Activated naive CD4-positive, alpha-beta T cell (primary cell): ENCODE results near the gene CDADC1.
"Not testable (repeated sequence)": the region's sequence is repeated elsewhere in the genome, so short reads cannot be mapped to it uniquely, and the experiment has no call there.

Source experiments
- DNase-seq, 4 experiments: peaks; one replicate each; lab custom pipeline; 2025; lab: John Stamatoyannopoulos, UW

The CDADC1 gene

DNA sequence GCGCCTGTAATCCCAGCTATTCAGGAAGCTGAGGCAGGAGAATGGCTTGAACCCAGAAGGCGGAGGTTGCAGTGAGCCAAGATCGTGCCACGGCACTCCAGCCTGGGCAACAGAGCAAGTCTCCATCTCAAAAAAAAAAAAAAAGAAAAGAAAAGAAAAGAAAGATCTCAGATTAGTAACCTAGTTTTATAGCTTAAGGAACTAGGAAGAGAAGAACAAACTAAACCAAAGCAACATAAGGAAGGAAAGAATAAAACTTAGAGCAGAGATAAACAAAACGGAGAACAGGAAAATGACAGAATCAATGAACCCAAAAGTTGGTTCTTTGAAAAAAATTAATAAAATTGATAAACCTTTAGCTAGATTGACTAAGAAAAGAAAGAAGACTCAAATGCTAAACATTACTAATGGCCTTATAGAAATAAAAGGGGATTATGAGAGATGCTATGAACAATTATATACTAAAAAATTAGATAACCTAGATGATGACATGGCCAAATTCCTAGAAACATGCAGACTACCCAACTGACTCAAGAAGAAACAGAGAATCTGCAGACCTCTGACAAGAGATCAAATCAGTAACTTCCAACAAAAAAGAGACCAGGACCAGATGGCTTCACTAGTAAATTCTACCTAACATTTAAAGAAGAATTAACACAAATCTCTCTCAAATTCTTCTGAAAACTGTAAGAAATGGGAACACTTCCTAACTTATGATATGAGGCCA, 68.2 kb downstream of the CDADC1 start:
- DNase-seq, result no peak

DNA sequence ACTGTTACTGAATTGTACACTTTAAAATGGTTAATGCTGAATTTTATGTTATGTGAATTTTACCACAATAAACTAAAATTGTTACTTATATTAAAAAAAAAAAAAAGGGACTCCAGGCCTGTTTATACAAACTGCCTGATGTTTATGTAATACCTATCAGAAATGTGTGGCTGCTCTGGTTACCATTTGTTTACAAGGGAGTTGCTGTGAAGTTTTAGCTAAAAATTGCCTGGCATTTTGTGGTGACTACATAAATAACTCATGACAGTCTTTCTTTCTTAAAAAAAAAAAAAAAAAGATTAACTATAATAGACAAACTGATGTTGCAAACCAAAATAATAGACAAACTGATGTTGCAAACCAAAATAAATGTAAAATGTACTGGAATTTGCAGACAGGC, 71.8 kb downstream of the CDADC1 start:
- DNase-seq, result no peak

DNA sequence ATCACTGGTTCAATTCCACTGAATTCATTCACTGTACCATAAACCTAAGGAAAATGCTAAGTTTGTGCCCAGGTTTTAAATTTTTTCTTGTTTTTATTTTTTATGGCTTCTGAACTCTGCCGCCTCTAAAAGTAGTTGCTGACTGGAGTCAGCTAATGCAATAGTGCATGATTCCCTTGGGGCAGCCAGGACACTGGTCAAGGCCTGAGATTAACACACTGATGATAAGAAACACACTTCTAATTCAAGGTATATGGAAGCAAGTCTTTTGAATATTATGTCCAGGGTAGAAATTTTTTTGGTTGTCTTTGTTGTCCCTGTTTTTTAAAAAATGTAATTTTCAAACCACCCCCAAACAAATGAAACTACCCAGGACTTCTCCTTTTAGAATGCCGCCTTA, 72.2 kb downstream of the CDADC1 start:
- no peak for DNase-seq

DNA sequence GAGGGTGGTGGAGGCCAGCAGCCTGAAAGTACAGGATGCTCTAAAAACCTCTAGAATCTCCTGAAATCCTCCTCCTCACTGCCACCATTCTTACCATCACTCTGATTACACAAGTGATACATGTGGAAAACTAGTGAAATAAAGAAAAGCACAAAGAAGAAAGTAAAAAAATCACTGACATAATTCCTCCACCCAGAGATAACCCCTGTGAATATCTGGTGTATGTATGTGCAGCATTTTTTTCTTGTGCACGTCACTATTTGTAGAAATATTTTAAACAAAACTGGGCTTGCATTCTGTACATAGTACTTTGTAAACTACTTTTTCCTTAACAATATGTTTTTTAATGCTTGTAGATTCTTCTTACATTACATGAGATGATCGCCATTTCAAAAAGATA, 73.2 kb downstream of the CDADC1 start:
- no peak for DNase-seq

DNA sequence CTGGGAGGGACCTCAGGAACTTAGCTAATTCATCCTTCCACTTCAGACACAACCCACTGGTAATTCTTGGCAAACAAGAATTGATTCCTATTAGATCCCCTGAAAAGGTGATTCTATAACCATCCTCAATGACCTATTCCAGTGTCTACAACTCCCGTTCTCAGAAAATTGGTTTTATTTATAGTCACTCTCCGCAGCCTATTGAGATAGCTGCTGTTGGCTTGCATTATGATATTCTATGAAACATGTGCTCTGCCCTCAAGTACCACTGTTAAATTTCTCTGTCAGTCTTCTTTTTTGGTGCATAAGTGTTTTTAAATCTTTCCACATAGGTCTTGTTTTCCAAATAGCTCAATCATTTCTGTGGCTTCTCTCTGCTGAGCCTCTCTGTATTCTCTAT, 75.0 kb downstream of the CDADC1 start:
- DNase-seq, result no peak

DNA sequence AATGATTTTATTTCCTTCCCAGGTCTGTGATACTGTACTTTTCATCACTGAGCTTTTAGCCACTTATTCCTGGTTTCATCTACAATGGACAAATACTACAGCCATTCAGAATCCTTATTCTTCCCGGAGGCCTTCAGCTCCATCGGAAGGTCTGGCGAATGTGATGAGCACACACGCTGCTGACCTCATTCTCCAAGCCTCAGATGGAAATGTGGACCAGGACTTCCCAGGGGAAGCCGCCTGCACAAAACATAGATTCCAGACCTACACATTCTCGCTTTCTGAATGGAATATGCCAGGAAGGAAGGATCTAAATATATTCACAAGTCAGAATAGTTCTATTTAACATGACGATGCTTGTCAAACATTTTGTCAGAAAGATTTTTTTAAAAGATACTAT, 75.6 kb downstream of the CDADC1 start:
- no peak for DNase-seq

DNA sequence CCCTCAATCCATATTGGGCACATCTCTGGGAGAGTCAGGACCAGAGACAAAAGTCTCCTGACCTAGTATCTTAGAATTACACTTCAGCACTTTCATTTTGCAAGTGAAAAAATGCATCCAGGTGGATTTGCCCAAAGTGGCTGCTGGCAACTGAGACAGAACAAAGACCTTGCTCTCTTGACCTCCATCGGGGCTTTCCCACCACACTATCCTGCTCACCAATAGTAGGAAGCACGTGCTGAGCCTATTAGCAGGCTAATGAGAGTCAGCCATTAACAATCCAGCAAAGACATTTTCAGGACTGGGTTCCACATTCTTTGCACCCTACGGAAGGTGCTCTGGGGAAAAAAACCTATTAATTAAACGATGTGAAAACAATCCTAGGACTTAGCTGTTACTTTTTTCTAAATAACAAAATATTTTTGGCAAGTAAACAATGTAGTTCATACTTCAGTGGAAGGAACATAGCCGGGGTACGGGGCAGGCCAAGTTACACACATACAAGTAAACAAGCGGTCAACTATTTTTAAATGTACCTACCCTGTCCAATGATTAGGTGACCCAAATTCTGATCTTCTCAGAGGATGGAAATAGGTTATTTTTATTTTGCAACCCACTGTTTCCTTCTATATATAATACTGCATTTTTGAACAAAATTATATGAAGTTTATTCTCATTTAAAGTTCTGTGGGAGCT, 78.6 kb downstream of the CDADC1 start:
- DNase-seq, result no peak

DNA sequence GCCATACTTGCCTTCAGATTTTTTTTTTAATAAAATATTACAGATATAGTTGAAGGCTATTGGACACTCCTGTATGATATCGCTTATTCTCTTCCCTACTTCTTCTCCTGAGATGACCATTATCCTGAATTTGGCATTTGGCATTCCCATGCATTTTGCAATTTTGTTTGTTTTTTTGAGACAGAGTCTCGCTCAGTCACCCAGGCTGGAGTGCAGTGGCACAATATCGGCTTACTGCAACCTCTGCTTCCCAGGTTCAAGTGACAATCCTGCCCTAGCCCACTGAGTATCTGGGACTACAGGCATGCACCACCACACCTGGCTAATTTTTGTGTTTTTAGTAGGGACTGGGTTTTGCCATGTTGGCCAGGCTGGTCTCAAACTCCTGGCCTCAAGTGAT, 79.4 kb downstream of the CDADC1 start:
- DNase-seq, result not testable (repeated sequence)

DNA sequence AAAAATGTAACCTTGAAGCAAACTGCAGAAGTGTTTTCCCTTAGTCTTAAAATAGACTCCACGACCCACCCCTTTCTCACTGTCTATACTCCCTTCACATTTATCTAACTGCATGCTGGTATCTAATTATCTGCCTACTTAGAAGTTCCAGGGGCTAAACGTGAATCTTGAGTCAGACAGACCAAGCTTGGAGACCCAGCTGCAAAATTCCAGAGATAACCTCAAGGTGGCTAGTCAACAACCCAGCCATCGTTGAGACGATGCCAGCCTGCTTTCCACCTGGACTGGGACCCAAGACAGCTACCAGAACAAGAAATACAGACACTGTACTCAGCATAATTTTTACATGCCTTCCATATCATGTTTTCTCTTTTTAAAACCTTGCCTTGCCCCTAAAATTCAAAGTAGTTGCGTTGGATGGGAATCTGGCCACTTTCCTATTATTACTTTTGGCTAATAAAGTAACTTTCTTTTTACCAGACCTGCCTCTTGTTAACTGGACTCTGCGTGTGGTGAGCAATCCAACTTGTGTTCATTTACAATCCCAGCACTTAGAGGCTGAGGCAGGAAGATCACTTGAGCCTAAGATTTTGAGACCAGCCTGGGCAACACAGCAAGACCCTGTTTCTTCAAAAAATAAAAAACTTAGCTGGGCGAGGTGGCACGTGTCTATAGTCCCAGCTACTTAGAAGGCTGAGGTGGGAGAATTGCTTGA, 82.3 kb downstream of the CDADC1 start:
- no peak for DNase-seq

DNA sequence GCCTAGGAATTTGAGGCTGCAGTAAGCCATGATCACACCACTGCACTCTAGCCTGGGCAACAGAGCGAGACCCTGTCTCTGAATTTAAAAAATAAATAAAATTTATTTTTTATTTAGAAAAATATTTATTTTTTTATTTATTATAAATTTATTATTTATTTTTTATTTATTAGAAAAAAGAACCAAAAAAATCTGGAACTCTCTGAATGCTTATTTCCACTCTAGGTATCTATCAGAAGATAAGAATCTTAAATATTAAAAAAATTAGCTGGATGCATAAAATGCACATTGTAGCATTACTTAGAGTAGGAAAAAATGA, 82.8 kb downstream of the CDADC1 start:
- no peak for DNase-seq

DNA sequence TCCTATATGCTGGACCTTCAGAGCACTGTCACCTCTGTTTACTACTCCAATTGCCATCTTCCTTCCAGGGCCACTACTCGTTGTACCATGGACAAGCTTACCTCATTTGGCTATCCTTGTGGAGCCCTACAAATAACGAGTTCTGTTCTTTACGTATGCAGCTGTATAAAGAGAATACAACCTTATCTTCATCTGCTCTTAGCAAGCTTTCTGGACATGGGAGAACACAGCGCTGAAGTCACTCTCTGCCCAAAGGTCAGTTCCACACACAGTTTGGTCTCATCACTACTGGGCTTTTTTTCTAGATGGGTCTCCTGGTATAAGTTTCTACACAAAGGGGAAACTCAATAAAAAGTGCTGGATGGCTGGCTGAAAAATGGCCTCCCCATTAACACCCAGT, 88.9 kb downstream of the CDADC1 start:
- no peak for DNase-seq

DNA sequence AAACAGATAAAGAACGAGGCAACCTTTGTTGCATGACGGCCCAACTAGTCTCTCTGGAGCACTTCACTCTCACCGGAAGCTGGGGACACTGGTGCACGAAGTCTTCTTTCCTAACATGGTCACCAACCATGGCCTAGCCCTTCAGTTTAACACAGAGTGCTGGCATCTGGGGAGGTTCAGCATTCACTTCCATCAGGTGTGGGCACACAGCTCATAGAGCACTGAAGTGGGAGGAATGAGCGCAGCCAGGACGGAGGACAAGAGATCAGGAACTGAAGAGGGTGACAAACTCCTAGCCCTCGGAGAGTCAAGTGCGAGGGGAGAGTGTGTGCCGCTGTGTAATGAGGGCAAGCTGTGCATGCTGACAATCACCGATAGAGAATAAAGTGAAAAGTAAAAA, 92.4 kb downstream of the CDADC1 start:
- DNase-seq, result no peak

DNA sequence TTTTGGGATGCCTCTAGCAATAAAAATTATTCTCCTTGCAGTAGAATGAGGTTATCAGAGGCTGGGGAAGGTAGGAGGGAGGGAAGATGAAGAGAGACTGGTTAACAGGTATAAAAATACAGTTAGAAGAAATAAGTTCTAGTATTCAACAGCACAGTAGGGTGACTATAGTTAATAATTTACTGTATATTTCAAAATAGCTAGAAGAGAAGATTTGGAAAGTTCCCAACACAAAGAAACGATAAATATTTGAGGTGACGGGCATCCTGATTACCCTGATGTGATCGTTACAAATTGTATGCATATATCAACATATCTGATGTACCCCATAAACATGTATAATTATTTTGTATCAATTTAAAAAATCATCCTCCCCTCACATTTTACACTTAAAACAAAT, 93.8 kb downstream of the CDADC1 start:
- no peak for DNase-seq

DNA sequence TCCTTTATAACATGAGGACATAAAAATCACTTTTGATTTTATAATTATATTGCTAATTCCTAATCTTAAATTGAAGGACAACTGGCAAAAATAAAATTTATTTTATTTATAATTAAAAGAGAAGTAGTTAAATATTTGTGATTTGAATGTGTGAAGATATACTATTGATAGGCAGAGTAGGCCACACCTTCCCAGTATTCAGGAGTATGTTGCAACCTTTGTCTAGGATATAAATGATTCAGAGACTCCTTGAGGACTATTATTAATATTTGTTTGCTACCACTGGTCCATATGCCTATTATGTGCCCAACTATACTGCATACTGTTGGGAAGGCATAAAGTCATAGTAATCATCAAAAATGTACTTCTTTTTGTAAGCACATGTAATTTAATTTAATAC, 94.2 kb downstream of the CDADC1 start:
- no peak for DNase-seq

DNA sequence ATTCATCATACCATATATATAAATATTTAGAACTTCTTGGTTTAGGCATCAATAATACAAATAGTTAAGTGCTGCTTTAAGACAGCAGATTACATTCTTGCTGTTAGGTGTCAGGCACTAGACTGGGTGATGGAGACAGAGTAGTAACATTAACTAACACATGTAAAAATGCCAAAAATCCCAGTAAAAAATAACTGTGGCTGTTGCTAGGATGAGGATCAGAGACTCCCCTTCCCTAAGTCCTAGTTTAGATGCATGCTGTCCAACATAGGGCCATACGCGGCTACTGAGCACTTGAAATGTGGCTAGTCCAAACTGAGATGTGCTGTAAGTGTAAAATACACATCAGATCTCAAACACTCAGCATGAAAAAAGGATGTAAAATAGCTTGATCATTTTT, 94.7 kb downstream of the CDADC1 start:
- no peak for DNase-seq
